NT2/D1 (cell line): ENCODE data around the gene TMEM154.

Experiments used
- SUZ12 ChIP-seq: IDR thresholded peaks from 2 replicates; pipeline ENCODE4 v1.6.1; 2011; ENCODE audit not compliant: insufficient read length, insufficient read depth; ENCODE audit errors: extremely low read depth
- YY1 ChIP-seq: IDR thresholded peaks from 2 replicates; pipeline ENCODE4 v1.6.1; 2011; ENCODE audit not compliant: insufficient read length, insufficient read depth
- ZNF274 ChIP-seq: IDR thresholded peaks from 2 replicates; pipeline ENCODE4 v1.6.1; 2011; ENCODE audit warnings: mild to moderate bottlenecking, low read depth, low read length

DNA sequence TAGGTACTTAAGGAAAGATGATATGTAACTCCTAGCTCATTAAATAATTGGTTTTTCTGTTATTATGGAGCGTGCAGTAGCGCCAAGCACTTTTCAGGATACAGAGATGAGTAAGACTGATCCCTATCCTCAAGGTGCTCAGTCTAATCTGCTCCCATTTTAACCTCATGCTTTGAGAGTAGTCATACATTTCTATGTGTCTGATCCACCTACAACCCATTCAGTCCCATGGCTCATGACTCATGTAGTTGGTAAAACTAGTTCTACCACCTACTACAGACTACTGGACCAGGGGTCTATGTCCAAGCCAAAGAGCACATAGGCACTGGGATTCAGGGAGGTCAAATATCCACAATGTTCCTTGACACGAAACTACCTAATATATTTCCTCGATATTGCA, 60.8 kb downstream of the TMEM154 start:
- TF ChIP-seq YY1 (no peak), SUZ12 (no peak), ZNF274 (no peak)
